Natural killer cell (primary cell): ENCODE measurements around the gene SLC22A12. TPM values are rescaled to one million over a fixed set of nuclear protein-coding genes. Genes with fewer than 3 reads are reported as not detected.
A peak's percentile ranks its signal among the peaks of the same experiment; 100 is the strongest.

Source experiments
- ATAC-seq, 3 donors: fragments of 150-1000 bp in 2 of 3; fragments of 200-7000 bp in 1 of 3; cut with Tn5 transposase; 1 replicate in 1 of 3; 2 replicates in 2 of 3; pipeline ENCODE4 v1.10.0; 2021; ENCODE audit warnings: mild to moderate bottlenecking in 2 of 3, moderate library complexity in 2 of 3
- DNase-seq, 2 donors: peaks; one replicate each; pipeline versions ENCODE4 v3.0.0 to v3.0.0-alpha.2; 2013 to 2021; ENCODE audit warnings: mixed read lengths in 1 of 2
- H3K27ac ChIP-seq: one replicate; pipeline ENCODE4 v1.5.1; 2013; ENCODE audit warnings: mild to moderate bottlenecking, low read length
- H3K27me3 ChIP-seq: one replicate; pipeline ENCODE4 v1.6.1; 2013; ENCODE audit warnings: low read length; ENCODE audit not compliant: control insufficient read depth, insufficient read depth
- H3K36me3 ChIP-seq: one replicate; pipeline ENCODE4 v1.6.1; 2013; ENCODE audit warnings: low read length; ENCODE audit not compliant: control insufficient read depth, insufficient read depth
- H3K4me1 ChIP-seq: one replicate; pipeline ENCODE4 v1.6.1; 2013; ENCODE audit warnings: low read length; ENCODE audit not compliant: control insufficient read depth, insufficient read depth
- H3K4me3 ChIP-seq: one replicate; pipeline ENCODE4 v1.5.1; 2013; ENCODE audit warnings: low read length
- H3K9me3 ChIP-seq: one replicate; pipeline ENCODE4 v1.6.1; 2013; ENCODE audit warnings: low read length; ENCODE audit not compliant: control insufficient read depth, insufficient read depth
- H3K27ac Mint-ChIP-seq, 2 donors: one replicate each; pipeline ENCODE4 v1.8.0; 2022; ENCODE audit warnings: mild to moderate bottlenecking in 2 of 2, mixed read lengths in 2 of 2, moderate library complexity in 1 of 2
- H3K27me3 Mint-ChIP-seq, 2 donors: one replicate each; pipeline ENCODE4 v1.8.0; 2022; ENCODE audit warnings: low read depth in 2 of 2, mixed read lengths in 2 of 2
- H3K36me3 Mint-ChIP-seq: one replicate; pipeline ENCODE4 v1.8.0; 2022; ENCODE audit warnings: mixed read lengths
- H3K4me1 Mint-ChIP-seq, 2 donors: one replicate each; pipeline ENCODE4 v1.8.0; 2022; ENCODE audit warnings: mixed read lengths in 2 of 2
- H3K4me3 Mint-ChIP-seq: one replicate; pipeline ENCODE4 v1.8.0; 2022; ENCODE audit warnings: mild to moderate bottlenecking, moderate library complexity, mixed read lengths
- H3K9me3 Mint-ChIP-seq, 2 donors: one replicate each; pipeline ENCODE4 v1.8.0; 2022; ENCODE audit warnings: mixed read lengths in 2 of 2
- CTCF ChIP-seq: fragments of 200-600 bp; IDR thresholded peaks from one replicate; pipeline ENCODE4 v1.8.0; 2022; ENCODE audit warnings: antibody characterized with exemption
- WGBS: methylation state at CpG from one replicate; pipeline ENCODE4 v1.1.7; 2013; ENCODE audit warnings: missing lambda C conversion rate; ENCODE audit not compliant: insufficient coverage; 5-methylcytosine and 5-hydroxymethylcytosine counted together
- intact Hi-C: fragments of 100-400 bp; cut with micrococcal nuclease; formaldehyde crosslinking; loops from one replicate; pipeline ENCODE4 v1.14.2; 2022
- total RNA-seq, 4 donors: library from RNA; stranded (reverse); fragments of 120-200 nt in 1 of 4; gene quantifications; one replicate each; pipeline versions ENCODE4 v1.2.3 to v1.2.4, GENCODE V29; 2013 to 2022

Gene SLC22A12
- total RNA-seq, 3 donors from 2014 or later (not counting 1 experiment from before 2014, with no cell fraction given), result not detected

- DNase-seq, result no peak
- H3K36me3 ChIP-seq, result no peaks in the 10 kb centered on the region
Observed at GRCh38 chr11:64616817-64617216, 25.8 kb downstream of the SLC22A12 start.

GRCh38 chr11:64619196-64619595 is 28.2 kb downstream of the SLC22A12 start:
- TF ChIP-seq CTCF, result no peak
- Histone ChIP-seq H3K4me3 (no peak overlapping the region), H3K4me1 (peaks cover 5% of the 10 kb centered on the region), H3K27me3 (no peaks in the 10 kb centered on the region), H3K9me3 (no peaks in the 10 kb centered on the region), H3K36me3 (no peaks in the 10 kb centered on the region), H3K27ac (no peak overlapping the region)
- H3K4me3 Mint-ChIP-seq, result no peak overlapping the region
- intact Hi-C loops, result no loop called here
- H3K4me1 Mint-ChIP-seq, result peaks cover 0 to 10% of the 10 kb centered on the region in 2 donors
- no peaks in the 10 kb centered on the region for H3K27me3 Mint-ChIP-seq
- no peaks in the 10 kb centered on the region for H3K36me3 Mint-ChIP-seq
- no peak for ATAC-seq
- H3K9me3 Mint-ChIP-seq, result no peaks in the 10 kb centered on the region
- DNase-seq, result no peak
- no peak overlapping the region for H3K27ac Mint-ChIP-seq
- WGBS, result 90% methylated on average over 4 of the region's 4 CpGs

More at GRCh38 chr11:64616817-64617216, 25.8 kb downstream of the SLC22A12 start:
- Mint-ChIP-seq H3K27ac (no peak overlapping the region), H3K36me3 (no peaks in the 10 kb centered on the region), H3K9me3 (no peaks in the 10 kb centered on the region), H3K27me3 (no peaks in the 10 kb centered on the region), H3K4me3 (no peak overlapping the region), H3K4me1 (peaks cover 0 to 12% of the 10 kb centered on the region in 2 donors)
- H3K9me3 ChIP-seq, result no peaks in the 10 kb centered on the region
- H3K27ac ChIP-seq, result no peak overlapping the region
- ATAC-seq, result peak in 1 of 3 donors; percentile 2
- H3K4me3 ChIP-seq, result no peak overlapping the region
- TF ChIP-seq CTCF, result no peak
- peaks cover 8% of the 10 kb centered on the region for H3K4me1 ChIP-seq
- 89% methylated on average over 3 of the region's 3 CpGs for WGBS
- H3K27me3 ChIP-seq, result no peaks in the 10 kb centered on the region
- intact Hi-C loops, result no loop called here

GRCh38 chr11:64619811-64620380 is 28.9 kb downstream of the SLC22A12 start:
- H3K4me1 Mint-ChIP-seq, result peaks cover 0 to 9% of the 10 kb centered on the region in 2 donors
- no peaks in the 10 kb centered on the region for H3K9me3 Mint-ChIP-seq
- Histone ChIP-seq H3K4me1 (peaks cover 5% of the 10 kb centered on the region), H3K36me3 (no peaks in the 10 kb centered on the region), H3K9me3 (no peaks in the 10 kb centered on the region), H3K27me3 (no peaks in the 10 kb centered on the region), H3K27ac (no peak overlapping the region), H3K4me3 (no peak overlapping the region)
- WGBS, result 76% methylated on average over 5 of the region's 5 CpGs
- ATAC-seq (no peak), DNase-seq (no peak)
- no peak overlapping the region for H3K27ac Mint-ChIP-seq
- intact Hi-C loops, result no loop called here
- H3K4me3 Mint-ChIP-seq, result no peak overlapping the region
- TF ChIP-seq CTCF, result no peak
- H3K36me3 Mint-ChIP-seq, result no peaks in the 10 kb centered on the region
- no peaks in the 10 kb centered on the region for H3K27me3 Mint-ChIP-seq
